ENCODE measurements around the gene BBOX1.

- TF ChIP-seq EZH2 (IDR thresholded peaks at IDR 0.05; ENCODE audit: borderline replicate concordance, low read length) (no peak), CTCF (IDR thresholded peaks at IDR 0.05; ENCODE audit: low read length) (no peak)
Observed at GRCh38 chr11:26995701-26996460, 44.7 kb upstream of the BBOX1 start.

Data from OCI-LY1 (cell line).